Activated gamma-delta T cell treated with Interleukin-2 at 50 U/mL for 16 hours (primary cell): ENCODE data around the gene TGFBR2.

ENCODE experiments used
- DNase-seq: peaks from one replicate; pipeline ENCODE4 v3.0.0-alpha.2; 2020

TGFBR2 gene

GRCh38 chr3:30606301-30607031 is at the start of gene TGFBR2:
TSS of gene TGFBR2 (plus strand) at chr3:30606601. CDS start at chr3:30606884, 283 bp downstream.
- peak; percentile 81 for DNase-seq

- DNase-seq: no peak
Measured at GRCh38 chr3:30557746-30558303, 48.6 kb upstream of the TGFBR2 start.

- no peak for DNase-seq
Measured at GRCh38 chr3:30563956-30564355, 42.4 kb upstream of the TGFBR2 start.

GRCh38 chr3:30567139-30567753 is 39.2 kb upstream of the TGFBR2 start:
- no peak for DNase-seq

GRCh38 chr3:30576946-30577345 is 29.5 kb upstream of the TGFBR2 start:
- DNase-seq: no peak

- no peak for DNase-seq
Measured at GRCh38 chr3:30577788-30578187, 28.6 kb upstream of the TGFBR2 start.

GRCh38 chr3:30578479-30578878 is 27.9 kb upstream of the TGFBR2 start:
- DNase-seq: no peak

- DNase-seq: no peak
Measured at GRCh38 chr3:30578986-30579579, 27.3 kb upstream of the TGFBR2 start.

GRCh38 chr3:30581067-30581585 is 25.3 kb upstream of the TGFBR2 start:
- DNase-seq: no peak

GRCh38 chr3:30581982-30582381 is 24.4 kb upstream of the TGFBR2 start:
- no peak for DNase-seq

- DNase-seq: no peak
Measured at GRCh38 chr3:30583973-30584372, 22.4 kb upstream of the TGFBR2 start.

GRCh38 chr3:30585654-30586053 is 20.7 kb upstream of the TGFBR2 start:
- DNase-seq: no peak

- no peak for DNase-seq
Measured at GRCh38 chr3:30586096-30586805, 20.1 kb upstream of the TGFBR2 start.

- DNase-seq: no peak
Measured at GRCh38 chr3:30586806-30587486, 19.5 kb upstream of the TGFBR2 start.

- DNase-seq: no peak
Measured at GRCh38 chr3:30587904-30588303, 18.5 kb upstream of the TGFBR2 start.

GRCh38 chr3:30596152-30596551 is 10.2 kb upstream of the TGFBR2 start:
- no peak for DNase-seq

- no peak for DNase-seq
Measured at GRCh38 chr3:30597131-30597768, 9.2 kb upstream of the TGFBR2 start.

GRCh38 chr3:30597769-30598134 is 8.6 kb upstream of the TGFBR2 start:
- no peak for DNase-seq

- DNase-seq: no peak
Measured at GRCh38 chr3:30598668-30599545, 7.5 kb upstream of the TGFBR2 start.

- no peak for DNase-seq
Measured at GRCh38 chr3:30600572-30600971, 5.8 kb upstream of the TGFBR2 start.

GRCh38 chr3:30602946-30603345 is 3.5 kb upstream of the TGFBR2 start:
- no peak for DNase-seq
